ENCODE data around the gene OR51V1. TPM values are rescaled to one million over a fixed set of nuclear protein-coding genes. Genes with fewer than 3 reads are reported as not detected.

Gene OR51V1
- total RNA-seq, 4 donors from 2014 or later = not detected

DNA sequence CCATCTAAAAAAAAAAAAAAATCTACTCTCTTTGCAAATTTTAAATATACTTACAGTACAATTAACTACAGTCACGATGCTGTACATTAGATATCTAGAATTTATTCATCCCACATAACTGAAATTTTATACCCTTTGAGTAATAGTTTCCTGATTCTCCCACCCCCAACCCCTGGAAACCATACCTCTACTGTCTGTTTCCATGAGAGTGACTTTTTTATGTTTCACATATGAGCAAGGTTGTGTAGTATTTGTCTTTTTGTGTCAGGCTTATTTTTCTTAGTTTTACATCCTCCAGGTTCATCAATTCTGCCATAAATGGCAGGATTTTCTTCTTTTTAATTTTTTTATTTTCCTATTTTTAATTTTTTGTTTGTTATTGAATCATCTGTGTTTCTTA lies 23.2 kb upstream of the OR51V1 start:
- TF ChIP-seq POLR2A (IDR thresholded peaks at IDR 0.05) (no peak), POLR2AphosphoS5 (IDR thresholded peaks at IDR 0.05) (no peak)
- TF ChIP-seq, protein P1, sequence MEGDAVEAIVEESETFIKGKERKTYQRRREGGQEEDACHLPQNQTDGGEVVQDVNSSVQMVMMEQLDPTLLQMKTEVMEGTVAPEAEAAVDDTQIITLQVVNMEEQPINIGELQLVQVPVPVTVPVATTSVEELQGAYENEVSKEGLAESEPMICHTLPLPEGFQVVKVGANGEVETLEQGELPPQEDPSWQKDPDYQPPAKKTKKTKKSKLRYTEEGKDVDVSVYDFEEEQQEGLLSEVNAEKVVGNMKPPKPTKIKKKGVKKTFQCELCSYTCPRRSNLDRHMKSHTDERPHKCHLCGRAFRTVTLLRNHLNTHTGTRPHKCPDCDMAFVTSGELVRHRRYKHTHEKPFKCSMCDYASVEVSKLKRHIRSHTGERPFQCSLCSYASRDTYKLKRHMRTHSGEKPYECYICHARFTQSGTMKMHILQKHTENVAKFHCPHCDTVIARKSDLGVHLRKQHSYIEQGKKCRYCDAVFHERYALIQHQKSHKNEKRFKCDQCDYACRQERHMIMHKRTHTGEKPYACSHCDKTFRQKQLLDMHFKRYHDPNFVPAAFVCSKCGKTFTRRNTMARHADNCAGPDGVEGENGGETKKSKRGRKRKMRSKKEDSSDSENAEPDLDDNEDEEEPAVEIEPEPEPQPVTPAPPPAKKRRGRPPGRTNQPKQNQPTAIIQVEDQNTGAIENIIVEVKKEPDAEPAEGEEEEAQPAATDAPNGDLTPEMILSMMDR (IDR thresholded peaks at IDR 0.05) = no peak
- Histone ChIP-seq H3K4me3 (no peak overlapping the region), H3K27ac (no peak overlapping the region), H3K27me3 (no peaks in the 10 kb centered on the region), H3K36me3 (no peaks in the 10 kb centered on the region), H3K4me1 (no peaks in the 10 kb centered on the region), H3K9me3 (no peaks in the 10 kb centered on the region)
- intact Hi-C loops (cut with DNase I; ENCODE audit: low total_unique reads) (no loop called here), in situ Hi-C loops (cut with MboI; ENCODE audit: low pct_ligation_motif_present in 1 of 4, low pct_unique_long_range_greater_than_20kb in 1 of 4, low sequenced_read_pairs in 3 of 4) (no loop called here)
- DNase-seq = no peak
- WGBS, 2 donors (ENCODE audit: low coverage in 1 of 2) = 46 to 66% methylated on average over 1 of the region's 1 CpG

DNA sequence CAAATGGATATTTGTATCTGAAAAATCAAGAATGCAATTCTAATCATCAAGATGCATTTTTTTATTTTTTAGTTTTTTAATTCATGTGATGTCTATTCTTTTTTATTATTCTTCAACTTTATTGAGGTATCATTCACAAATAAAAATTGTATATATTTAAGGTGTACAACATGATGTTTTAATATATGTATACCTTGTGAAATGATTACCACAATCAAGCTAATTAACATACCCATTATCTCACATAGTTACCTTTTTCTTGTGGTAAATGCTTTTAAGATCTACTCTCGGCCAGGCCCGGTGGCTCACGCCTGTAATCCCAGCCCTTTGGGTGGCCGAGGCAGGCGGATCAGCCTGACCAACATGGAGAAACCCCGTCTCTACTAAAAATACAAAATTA lies 22.7 kb upstream of the OR51V1 start:
- WGBS, 2 donors (ENCODE audit: low coverage in 1 of 2) = 86% methylated on average over 6 of the region's 6 CpGs; no CpG with 5 or more reads in 1 of the 2 donors
- Histone ChIP-seq H3K36me3 (no peaks in the 10 kb centered on the region), H3K27ac (no peak overlapping the region), H3K4me3 (no peak overlapping the region), H3K4me1 (no peaks in the 10 kb centered on the region), H3K9me3 (no peaks in the 10 kb centered on the region), H3K27me3 (no peaks in the 10 kb centered on the region)
- TF ChIP-seq POLR2A (IDR thresholded peaks at IDR 0.05) (no peak), POLR2AphosphoS5 (IDR thresholded peaks at IDR 0.05) (no peak), EP300 (IDR thresholded peaks at IDR 0.05; ENCODE audit: low read depth) (no peak)
- TF ChIP-seq, protein P1 (IDR thresholded peaks at IDR 0.05) = no peak
- DNase-seq = no peak
- in situ Hi-C loops (cut with MboI; ENCODE audit: low pct_ligation_motif_present in 1 of 4, low pct_unique_long_range_greater_than_20kb in 1 of 4, low sequenced_read_pairs in 3 of 4) = no loop called here
- intact Hi-C loops (cut with DNase I; ENCODE audit: low total_unique reads) = no loop called here

DNA sequence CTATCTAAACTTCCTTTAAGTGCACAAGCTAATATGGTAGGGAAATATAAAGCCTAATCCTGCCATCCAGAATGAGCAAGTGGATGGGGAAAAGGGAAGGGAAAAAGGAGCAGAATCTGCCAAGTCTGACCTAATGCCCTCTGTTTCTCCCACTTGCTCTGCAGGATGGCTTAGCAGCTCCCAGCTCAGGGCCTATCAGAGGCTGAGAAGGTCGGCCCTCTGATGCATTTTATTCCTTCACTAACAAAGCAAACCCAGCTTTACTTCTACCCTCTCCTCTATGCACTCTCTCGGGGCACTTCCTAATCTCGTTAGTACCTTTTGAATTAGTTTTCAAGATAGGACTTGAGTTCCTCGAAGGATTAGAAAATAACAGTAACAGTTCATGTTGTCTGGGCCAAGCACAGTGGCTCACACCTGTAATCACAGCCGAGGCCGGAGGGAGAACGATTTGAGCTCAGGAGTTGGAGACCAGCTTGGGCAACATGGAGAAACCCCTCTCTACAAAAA lies 9.9 kb upstream of the OR51V1 start:
- 59 to 86% methylated on average over 4 to 7 of the region's 7 CpGs for WGBS, 2 donors (ENCODE audit: low coverage in 1 of 2)
- Histone ChIP-seq H3K36me3 (no peaks in the 10 kb centered on the region), H3K4me1 (no peaks in the 10 kb centered on the region), H3K4me3 (no peak overlapping the region), H3K27me3 (no peaks in the 10 kb centered on the region), H3K27ac (no peak overlapping the region), H3K9me3 (no peaks in the 10 kb centered on the region)
- no peak for DNase-seq
- intact Hi-C loops (cut with DNase I; ENCODE audit: low total_unique reads) = no loop called here
- in situ Hi-C loops (cut with MboI; ENCODE audit: low pct_ligation_motif_present in 1 of 4, low pct_unique_long_range_greater_than_20kb in 1 of 4, low sequenced_read_pairs in 3 of 4) = no loop called here
- TF ChIP-seq EP300 (IDR thresholded peaks at IDR 0.05; ENCODE audit: low read depth) = no peak
- TF ChIP-seq, protein P1 (IDR thresholded peaks at IDR 0.05) = no peak
- no peak for TF ChIP-seq POLR2AphosphoS5 (IDR thresholded peaks at IDR 0.05)
- no peak for TF ChIP-seq POLR2A (IDR thresholded peaks at IDR 0.05)

DNA sequence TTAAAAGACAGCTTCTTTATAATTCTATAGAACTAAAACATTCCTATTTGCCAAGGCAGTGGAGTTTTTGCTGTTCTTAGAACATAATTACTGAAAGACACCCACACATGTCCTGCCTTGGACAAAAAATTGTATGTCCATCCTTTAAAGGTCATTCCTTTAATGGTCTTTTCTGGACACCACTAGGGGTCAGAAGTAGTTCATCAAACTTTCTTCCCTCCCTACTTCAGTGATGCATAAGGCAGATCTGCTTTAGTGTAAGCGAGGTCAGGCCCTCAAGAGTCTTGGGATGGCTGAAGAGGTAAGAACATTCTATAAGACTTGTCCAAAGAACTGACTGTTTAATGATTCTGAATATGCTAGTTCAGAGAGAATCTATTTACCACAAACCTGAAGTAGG lies 4.3 kb upstream of the OR51V1 start:
- intact Hi-C loops (cut with DNase I; ENCODE audit: low total_unique reads) (no loop called here), in situ Hi-C loops (cut with MboI; ENCODE audit: low pct_ligation_motif_present in 1 of 4, low pct_unique_long_range_greater_than_20kb in 1 of 4, low sequenced_read_pairs in 3 of 4) (no loop called here)
- no peaks in the 10 kb centered on the region for H3K36me3 ChIP-seq
- 26 to 38% methylated on average over 1 of the region's 1 CpG for WGBS, 2 donors (ENCODE audit: low coverage in 1 of 2)
- H3K27me3 ChIP-seq = no peaks in the 10 kb centered on the region
- no peaks in the 10 kb centered on the region for H3K9me3 ChIP-seq
- no peak overlapping the region for H3K27ac ChIP-seq
- H3K4me3 ChIP-seq = no peak overlapping the region
- no peaks in the 10 kb centered on the region for H3K4me1 ChIP-seq
- no peak for DNase-seq
- no peak for TF ChIP-seq EP300 (IDR thresholded peaks at IDR 0.05; ENCODE audit: low read depth)
- TF ChIP-seq, protein P1 (IDR thresholded peaks at IDR 0.05) = peak in 1 of 5 experiments; percentile 14

All from transverse colon (tissue), 4 donors.